BJ (cell line): ENCODE measurements around the gene MAP1B. TPM values are rescaled to one million over a fixed set of nuclear protein-coding genes. Genes with fewer than 3 reads are reported as not detected.

Experiments used
- CTCF ChIA-PET: fragments of 350-600 bp; formaldehyde crosslinking; extraction: SDS; loops from one replicate; lab custom pipeline; 2021; ENCODE audit warnings: antibody characterized with exemption, inconsistent platforms; lab: Yijun Ruan, JAX
- POLR2A ChIA-PET: fragments of 300-600 bp; sonication (Branson Sonifier 250); formaldehyde crosslinking; extraction: SDS; loops from one replicate; lab custom pipeline; 2021; ENCODE audit warnings: antibody characterized with exemption; lab: Charles Lee
- DNase-seq: peaks from one replicate; pipeline ENCODE4 v3.0.0-alpha.2; 2011; ENCODE audit warnings: low read depth
- H3K27me3 ChIP-seq: 2 replicates; pipeline ENCODE4 v1.6.0; 2011; ENCODE audit warnings: low read length; ENCODE audit not compliant: control insufficient read depth, insufficient read depth
- H3K36me3 ChIP-seq: 2 replicates; pipeline ENCODE4 v1.5.1; 2011; ENCODE audit warnings: low read length; ENCODE audit not compliant: control insufficient read depth, insufficient read depth
- H3K4me3 ChIP-seq: 2 replicates; pipeline ENCODE4 v1.5.1; 2011; ENCODE audit warnings: low read depth, mild to moderate bottlenecking, control low read depth, low read length
- polyA plus RNA-seq: library from polyadenylated mRNA; depleted of rRNA; stranded (reverse); fragments of >200 nt; gene quantifications from 2 replicates; pipeline ENCODE4 v1.2.3, GENCODE V29; 2011
- TF ChIP-seq, protein P1 (sequence below): IDR thresholded peaks from 2 replicates; pipeline ENCODE4 v1.5.1; 2011; ENCODE audit warnings: low read depth, mild to moderate bottlenecking, control low read depth, inconsistent platforms, low read length, moderate library complexity; ENCODE audit not compliant: insufficient read depth

Gene MAP1B
- polyA plus RNA-seq, 1 experiment, result 27.1 TPM

- CTCF ChIA-PET, result interaction anchor here (1.6 to 1.7 kb wide), 2 partner anchors 242 to 284 kb away, joined by 5 to 6 read pairs; no protein-coding TSS in a partner anchor
- Histone ChIP-seq H3K27me3 (no peaks in the 10 kb centered on the region), H3K4me3 (no peak overlapping the region), H3K36me3 (no peaks in the 10 kb centered on the region)
- TF ChIP-seq, protein P1, sequence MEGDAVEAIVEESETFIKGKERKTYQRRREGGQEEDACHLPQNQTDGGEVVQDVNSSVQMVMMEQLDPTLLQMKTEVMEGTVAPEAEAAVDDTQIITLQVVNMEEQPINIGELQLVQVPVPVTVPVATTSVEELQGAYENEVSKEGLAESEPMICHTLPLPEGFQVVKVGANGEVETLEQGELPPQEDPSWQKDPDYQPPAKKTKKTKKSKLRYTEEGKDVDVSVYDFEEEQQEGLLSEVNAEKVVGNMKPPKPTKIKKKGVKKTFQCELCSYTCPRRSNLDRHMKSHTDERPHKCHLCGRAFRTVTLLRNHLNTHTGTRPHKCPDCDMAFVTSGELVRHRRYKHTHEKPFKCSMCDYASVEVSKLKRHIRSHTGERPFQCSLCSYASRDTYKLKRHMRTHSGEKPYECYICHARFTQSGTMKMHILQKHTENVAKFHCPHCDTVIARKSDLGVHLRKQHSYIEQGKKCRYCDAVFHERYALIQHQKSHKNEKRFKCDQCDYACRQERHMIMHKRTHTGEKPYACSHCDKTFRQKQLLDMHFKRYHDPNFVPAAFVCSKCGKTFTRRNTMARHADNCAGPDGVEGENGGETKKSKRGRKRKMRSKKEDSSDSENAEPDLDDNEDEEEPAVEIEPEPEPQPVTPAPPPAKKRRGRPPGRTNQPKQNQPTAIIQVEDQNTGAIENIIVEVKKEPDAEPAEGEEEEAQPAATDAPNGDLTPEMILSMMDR, result no peak
- POLR2A ChIA-PET, result no interaction called here
- DNase-seq, result peak; percentile 60
Observed at GRCh38 chr5:72066705-72067107, 40.6 kb upstream of the MAP1B start.

- no peak overlapping the region for H3K4me3 ChIP-seq
- H3K27me3 ChIP-seq, result no peaks in the 10 kb centered on the region
- H3K36me3 ChIP-seq, result no peaks in the 10 kb centered on the region
- peak; percentile 71 for DNase-seq
- CTCF ChIA-PET, result interaction anchor here (1.0 to 1.7 kb wide), 3 partner anchors 124 to 285 kb away, joined by 3 to 6 read pairs (median 5); no protein-coding TSS in a partner anchor
- POLR2A ChIA-PET, result interaction anchor here (0.7 kb wide), 1 partner anchor 145 kb away, joined by 3 read pairs; no protein-coding TSS in a partner anchor
- TF ChIP-seq, protein P1, result no peak
Observed at GRCh38 chr5:72067682-72068470, 39.4 kb upstream of the MAP1B start.

- no peaks in the 10 kb centered on the region for H3K27me3 ChIP-seq
- H3K36me3 ChIP-seq, result no peaks in the 10 kb centered on the region
- no peak for DNase-seq
- POLR2A ChIA-PET, result no interaction called here
- TF ChIP-seq, protein P1, result no peak
- CTCF ChIA-PET, result no interaction called here
- no peak overlapping the region for H3K4me3 ChIP-seq
Observed at GRCh38 chr5:72070529-72070928, 36.7 kb upstream of the MAP1B start.

GRCh38 chr5:72071906-72072305 is 35.4 kb upstream of the MAP1B start:
- H3K27me3 ChIP-seq, result no peaks in the 10 kb centered on the region
- CTCF ChIA-PET, result no interaction called here
- no peaks in the 10 kb centered on the region for H3K36me3 ChIP-seq
- POLR2A ChIA-PET, result no interaction called here
- no peak for DNase-seq
- H3K4me3 ChIP-seq, result no peak overlapping the region
- TF ChIP-seq, protein P1, result no peak

DNA sequence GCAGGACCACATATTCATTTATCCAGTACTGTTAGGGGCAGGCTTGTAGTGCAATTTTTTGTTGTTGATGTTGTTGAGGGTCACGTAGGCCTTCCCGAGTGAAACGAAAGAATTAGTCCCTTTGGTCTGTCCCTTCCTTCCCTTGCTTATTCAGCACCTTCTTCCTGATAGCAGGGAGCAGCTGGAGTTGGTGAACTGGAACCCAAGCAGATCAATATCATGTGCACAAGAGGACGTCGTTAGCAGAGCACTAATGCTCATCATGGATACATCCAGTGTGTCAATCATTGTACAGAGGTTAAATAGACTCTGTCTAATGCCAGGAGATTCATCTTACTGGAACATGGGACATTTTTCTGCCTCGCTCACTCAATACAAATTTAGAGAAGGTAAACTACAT is 33.0 kb upstream of the MAP1B start:
- ChIA-PET POLR2A (no interaction called here), CTCF (no interaction called here)
- TF ChIP-seq, protein P1, result no peak
- no peaks in the 10 kb centered on the region for H3K27me3 ChIP-seq
- DNase-seq, result no peak
- no peaks in the 10 kb centered on the region for H3K36me3 ChIP-seq
- no peak overlapping the region for H3K4me3 ChIP-seq
